Activated CD4-positive, alpha-beta T cell treated with anti-CD3 and anti-CD28 coated beads, Interleukin-2, Interleukin-4, amounts not matched to agents 100 ng/mL and 50 ng/mL, durations not matched to agents 16 hours and 8 hours (primary cell): Measurements from ENCODE around the gene BPHL.
"Not testable (repeated sequence)": the region's sequence is repeated elsewhere in the genome, so short reads cannot be mapped to it uniquely, and the experiment has no call there.

Source experiments
- DNase-seq: peaks from one replicate; pipeline ENCODE4 v3.0.0-alpha.2; 2020; ENCODE audit warnings: low spot score

Gene BPHL

DNA sequence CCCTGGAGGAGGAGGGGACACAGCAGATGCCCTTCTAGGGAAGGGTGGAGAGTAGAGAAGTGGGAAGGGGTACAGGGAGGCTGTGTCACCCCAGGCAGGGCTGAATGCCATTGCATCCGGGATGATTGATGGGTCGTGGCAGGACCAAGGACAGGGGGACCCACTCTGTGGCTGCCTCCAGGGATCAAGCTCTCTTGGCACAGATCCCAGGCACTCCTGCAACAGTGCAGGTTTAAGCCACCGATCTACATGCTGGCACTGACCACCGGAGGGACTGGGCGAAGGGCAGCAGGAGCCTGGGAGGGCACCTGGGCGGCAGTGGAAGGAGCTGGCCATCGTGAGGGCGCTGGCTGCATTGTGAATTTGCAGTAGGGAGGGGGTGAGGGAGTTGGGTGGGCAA, 61.4 kb downstream of the BPHL start:
- not testable (repeated sequence) for DNase-seq

DNA sequence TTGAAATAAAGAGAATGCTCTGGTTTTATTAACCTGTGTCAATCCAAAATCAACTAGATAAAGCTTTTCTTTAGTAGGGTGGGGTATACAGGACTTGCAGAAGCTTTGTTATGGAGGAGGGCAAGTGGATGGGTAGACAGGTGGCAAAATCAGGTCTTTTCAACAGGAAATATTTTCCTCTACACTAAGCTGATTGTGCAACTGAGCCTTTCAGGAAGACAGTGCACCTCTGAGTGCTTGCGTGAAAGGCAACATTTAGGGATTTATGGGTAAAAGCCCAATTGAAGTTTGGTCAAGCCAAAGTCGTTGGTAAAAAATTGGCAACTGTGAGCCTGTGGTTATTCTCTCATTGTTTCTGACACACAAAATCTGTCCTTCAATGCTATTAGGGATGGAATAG, 62.6 kb downstream of the BPHL start:
- DNase-seq, result no peak

DNA sequence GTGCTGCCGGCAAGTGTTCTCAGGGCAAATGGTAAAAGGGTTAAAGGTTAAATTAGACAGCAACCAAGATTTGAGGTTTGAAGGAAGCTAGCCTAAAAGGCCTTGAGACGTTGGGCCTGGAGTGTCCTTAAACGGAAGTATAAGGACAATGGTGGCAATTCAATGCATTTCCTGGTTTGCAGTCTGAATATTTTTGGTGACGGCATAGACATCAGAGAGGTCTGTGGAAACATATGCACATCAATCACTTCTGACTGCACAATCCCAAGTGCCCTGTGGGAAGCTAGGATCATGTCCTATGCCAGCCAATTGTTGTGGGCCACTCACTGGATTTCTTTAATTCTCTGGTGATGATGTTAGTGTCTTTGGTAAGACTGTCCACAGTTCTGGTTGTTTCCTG, 64.6 kb downstream of the BPHL start:
- DNase-seq, result no peak

DNA sequence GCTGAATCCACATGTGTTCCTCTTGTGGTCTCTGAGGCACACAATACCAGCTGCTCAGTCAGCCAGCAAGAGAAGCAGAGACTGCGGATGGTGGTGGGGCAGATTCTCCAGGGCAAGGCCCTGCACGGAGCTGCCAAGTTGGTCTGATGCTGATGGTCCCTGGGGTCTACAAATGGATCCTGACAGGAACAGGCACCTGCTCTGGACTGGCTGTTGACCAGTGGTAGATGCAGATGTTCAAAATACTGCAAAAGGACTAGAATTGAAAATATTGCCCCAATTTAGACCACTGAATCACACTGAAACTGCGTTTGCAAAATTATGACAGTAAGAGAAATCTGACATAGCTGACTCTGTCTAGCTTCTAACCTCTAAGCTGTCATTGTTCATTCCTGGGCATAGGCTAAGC, 68.5 kb downstream of the BPHL start:
- no peak for DNase-seq

DNA sequence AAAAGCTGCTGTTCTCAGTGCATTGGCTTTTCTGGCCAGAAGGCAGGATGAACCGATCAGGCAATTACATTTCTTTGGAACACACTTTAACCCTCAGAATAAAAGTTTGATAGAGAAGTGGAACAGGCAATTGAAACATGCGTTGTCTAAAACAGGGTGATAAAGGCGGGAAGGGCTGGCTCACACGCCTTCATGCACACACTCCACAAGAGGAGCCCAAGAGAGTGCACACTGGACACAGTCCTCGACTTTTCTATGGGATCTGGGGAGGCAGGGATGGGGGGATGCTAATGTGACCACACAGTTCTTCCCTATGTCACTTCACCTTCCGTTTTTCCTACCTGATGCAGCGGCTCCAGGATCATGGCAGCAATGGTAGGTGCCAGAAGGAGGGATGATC, 69.8 kb downstream of the BPHL start:
- DNase-seq, result no peak

DNA sequence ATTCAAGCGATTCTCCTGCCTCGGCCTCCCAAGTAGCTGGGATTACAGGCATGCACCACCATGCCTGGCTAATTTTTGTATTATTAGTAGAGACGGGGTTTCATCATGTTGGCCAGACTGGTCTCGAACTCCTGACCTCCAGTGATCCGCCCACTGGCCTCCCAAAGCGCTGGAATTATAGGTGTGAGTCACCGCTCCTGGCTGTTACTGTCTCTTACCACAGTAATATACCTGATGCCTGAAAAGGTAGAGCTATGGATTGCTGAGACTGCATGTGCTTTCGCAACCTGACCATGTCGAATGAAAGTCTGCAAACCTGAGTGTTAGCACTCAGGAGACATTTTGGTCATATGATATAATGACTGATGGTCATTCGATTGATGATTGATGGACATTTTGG, 70.7 kb downstream of the BPHL start:
- not testable (repeated sequence) for DNase-seq

DNA sequence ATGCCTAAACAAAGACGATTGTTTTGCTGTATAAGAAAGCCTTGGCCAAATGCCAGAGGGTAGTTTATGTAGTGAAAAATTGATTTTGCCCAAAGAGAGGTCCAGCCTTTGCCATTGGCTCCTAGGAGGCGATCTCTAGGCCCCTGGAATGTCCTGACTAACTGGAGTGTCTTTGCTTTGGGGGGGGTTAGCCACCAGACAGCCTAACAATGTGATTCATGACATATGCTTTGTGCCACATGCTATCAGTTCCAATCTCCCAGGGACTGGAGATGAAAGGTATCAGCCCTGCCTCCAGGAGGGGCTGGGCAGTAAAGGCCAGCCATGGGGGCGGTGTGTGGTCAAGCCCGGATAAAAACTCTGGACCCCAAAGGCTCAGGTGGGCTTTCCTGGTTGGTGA, 71.5 kb downstream of the BPHL start:
- no peak for DNase-seq

DNA sequence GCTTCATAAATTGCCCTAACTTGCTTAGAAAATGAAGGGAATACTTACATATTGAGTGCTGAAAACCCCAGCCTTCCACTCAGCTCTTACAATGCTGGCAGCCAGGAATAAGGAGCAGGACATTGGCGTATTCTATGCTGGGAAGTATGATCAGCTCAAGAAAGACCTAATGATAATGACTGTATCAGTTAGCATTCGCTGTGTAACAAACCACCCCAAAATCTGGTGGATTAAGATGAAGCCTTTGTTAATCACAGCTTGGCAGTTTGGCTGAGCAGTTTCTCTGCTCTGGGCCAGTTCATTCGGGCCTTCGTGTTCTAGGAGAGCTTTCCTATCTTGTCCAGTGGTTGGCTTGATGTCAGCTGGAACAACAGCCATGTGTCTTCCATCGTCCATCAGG, 72.3 kb downstream of the BPHL start:
- DNase-seq, result no peak

DNA sequence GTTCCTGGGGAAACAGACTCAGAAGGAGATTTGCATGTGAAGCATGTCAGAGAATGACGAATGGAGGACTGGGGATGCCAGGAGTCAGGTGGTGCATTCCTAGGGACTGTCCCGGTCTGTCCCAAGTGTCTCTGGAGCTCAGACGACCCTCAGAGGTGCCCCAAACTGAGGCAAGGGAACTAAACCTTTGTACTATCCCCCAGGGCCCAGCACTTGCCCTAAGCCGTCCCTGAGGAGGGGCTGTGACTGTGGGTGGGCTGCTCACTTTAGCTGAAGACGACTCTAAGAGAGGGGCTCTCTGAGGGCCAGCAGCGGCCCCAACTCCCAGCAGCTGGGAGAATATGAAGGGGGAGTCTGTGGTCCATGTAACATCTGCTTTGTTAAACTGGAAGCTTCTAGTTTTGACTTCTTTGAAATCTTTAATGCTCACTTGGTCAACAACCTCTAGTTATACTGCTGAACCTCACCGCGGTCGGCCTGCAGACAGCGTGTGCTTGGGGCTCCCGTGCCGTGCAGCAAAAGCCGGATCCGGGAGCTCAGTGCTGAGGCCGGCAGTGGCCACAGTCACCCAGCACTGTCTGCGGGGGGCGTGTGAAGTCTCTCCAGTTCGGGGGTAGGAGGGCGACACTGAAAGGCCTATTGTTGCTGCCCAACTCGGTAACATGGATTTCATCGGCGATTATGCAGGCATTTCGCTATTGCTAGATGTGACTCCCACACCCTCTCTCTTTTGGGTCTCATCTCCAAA, 74.8 kb downstream of the BPHL start:
- DNase-seq, result no peak

DNA sequence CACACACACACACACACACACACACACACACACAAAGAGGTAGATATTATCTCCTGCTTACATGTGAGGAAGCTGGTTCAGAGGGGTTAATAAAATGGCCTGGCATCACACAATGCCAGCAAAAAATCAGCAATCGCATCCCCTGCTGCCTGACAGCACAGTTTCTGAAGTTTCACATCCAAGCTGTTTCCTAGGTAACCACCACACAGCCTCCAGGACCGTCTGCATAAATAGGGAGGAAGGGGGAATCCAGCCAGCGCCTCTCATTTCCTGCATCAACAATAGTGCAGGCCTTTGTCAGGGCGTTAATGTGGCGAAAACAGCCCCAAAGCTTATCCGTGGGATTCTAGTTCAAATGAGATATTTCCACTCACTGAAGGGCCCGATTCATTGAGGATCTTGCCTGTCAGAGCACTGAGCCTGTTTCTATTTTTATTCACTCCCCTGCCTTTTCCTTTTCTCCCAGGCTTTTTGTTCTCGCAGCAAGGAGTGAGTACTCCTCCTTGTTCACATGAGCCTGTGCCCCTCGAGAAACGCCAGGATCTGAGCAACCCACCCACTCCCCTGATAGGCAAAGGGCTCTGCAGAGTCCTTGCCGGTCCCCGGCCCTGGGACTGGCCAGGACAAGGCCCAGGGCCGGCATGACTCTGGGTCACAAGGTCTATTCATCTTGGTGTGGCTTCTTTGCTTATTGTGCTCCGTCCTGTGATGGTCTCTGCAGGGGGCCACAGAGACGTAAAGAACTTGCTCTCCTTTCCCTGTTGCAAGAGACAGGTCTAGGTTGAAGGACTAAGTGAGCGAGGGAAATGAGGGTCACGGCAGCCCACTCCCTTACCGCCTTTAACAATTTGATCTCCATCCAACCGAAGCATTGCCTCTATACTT, 76.3 kb downstream of the BPHL start:
- DNase-seq, result no peak

DNA sequence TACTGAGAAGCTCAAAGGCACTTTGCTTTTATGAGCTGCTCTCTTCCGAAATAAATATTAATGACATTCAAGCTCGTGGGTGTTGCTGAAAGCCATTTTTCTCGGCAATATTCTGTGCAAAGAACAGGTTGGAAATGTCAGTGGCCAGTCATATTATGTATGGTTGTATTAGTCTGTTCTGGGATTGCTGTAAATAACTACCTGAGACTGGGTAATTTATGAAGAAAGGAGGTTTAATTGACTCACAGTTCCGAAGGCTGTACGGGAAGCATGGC, 76.8 kb downstream of the BPHL start:
- DNase-seq, result no peak

DNA sequence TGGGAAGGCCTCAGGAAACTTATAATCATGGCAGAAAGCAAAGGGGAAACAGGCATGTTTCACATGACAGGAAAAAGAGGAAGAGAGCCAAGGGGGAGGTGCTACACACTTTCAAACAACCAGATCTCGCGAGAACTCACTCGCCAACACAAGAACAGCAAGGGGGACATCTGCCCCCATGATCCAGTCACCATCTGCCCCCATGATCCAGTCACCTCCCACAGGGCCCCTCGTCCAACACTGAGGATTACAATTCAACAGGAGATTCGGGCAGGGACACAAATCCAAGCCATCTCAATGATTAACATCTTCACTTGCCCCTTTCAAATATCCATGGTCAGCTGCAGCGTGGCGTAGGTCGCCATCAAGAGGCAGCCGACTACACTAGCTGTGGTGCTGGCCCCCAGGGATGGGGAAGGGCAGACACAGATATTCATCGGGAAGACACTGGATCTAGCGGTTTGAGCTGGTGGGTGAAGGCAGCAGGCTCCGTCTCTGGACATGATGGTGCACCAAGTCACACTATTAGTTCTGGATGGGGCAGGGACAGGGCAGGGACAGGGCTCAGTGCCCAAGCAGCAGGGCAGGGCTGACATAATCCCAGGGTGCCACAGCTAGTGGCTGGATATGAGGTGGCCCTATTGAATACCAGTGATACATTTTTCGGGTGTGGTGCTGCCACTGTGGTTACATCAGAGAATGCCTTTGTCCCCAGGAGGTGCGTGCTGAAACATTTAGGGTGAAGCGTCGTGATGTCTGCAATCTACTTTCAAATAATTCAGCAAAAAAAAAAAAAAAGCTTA, 77.4 kb downstream of the BPHL start:
- no peak for DNase-seq

DNA sequence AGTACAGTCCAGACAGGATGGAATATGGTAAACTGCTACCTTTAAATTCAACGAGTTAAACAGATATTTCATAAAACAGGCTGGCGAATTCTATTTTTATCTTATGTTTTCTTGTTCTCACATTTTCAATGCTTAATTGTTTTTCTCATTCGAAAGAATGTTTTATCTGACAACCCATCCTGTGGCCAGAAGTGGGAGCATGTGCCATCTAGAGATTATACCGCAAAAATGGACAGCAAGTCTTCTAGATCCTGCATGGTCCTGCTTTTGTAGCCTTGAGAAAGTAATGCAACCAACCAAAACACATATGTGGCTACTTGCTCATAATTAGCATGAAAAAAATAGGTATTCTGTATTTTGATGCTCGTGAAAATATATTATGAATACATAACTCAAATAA, 78.3 kb downstream of the BPHL start:
- no peak for DNase-seq

DNA sequence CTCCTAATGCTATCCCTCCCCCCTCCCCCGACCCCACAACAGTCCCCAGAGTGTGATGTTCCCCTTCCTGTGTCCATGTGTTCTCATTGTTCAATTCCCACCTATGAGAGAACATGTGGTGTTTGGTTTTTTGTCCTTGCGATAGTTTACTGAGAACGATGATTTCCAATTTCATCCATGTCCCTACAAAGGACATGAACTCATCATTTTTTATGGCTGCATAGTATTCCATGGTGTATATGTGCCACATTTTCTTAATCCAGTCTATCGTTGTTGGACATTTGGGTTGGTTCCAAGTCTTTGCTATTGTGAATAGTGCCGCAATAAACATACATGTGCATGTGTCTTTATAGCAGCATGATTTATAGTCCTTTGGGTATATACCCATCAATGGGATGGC, 79.2 kb downstream of the BPHL start:
- DNase-seq, result not testable (repeated sequence)

DNA sequence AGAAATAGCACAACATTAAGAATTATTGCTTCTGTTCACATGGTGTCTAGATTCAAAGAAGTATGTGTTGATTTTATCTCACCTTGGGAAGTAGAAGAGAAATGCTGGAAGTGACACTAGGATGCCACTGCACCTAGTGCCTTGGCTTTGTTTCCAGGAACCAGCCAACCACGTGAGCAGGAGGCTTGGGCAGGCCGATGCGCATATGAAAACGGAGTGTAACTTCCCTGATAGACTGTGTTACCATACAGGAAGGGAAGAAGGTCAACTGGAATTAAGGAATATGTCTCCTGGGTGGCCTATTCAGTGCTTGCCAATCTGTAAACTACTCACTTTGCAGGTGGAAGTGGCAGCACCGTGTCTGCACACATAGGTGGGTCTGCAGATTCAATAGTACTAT, 80.9 kb downstream of the BPHL start:
- no peak for DNase-seq

DNA sequence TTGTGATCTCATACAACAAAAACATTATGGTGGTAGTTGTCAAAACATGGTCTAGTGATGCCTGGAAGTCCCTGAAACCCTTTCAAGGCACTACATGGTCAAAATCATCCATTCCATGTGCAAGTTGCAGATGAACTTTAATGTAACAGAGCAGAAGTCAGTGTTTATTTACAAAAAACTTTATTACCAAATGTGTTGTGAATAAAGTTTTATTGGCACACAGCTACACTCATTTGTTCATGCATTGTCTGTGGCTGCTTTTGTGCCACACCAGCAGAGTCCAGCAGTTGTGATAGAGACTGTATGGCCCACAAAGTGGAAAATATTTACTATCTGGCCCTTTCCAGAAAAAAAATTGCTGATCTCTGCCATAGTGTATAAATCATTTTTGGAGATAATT, 82.2 kb downstream of the BPHL start:
- DNase-seq, result no peak

DNA sequence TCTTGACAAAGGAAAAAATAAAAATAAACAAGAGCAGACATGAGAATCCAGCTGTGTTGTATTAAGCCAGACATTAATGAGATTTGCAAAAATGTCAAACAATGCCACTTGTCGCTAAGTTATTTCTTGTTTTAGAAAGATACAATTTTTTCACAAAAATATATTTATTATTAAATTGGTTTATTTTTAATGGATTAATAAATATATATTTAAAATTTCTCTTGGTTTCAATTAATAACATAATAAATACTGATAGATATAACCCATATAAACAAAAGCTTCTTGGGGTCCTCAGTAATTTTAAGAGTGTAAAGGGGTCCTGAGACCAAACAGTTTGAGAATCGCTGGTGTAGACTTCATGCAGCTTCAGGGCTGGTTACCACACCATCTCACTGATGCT, 82.9 kb downstream of the BPHL start:
- no peak for DNase-seq
